OCI-LY3 (cell line): ENCODE data around the gene RTN4R.

Experiments used
- H2AFZ ChIP-seq: fragments of 200-600, 300-600 bp; shearing (Covaris generic); 2 replicates; pipeline ENCODE4 v1.6.0; 2014; ENCODE audit warnings: antibody characterized with exemption, low read depth, low read length
- H3K27ac ChIP-seq: fragments of 200-600, 300-600 bp; sonication (generic); 2 replicates; pipeline ENCODE4 v1.5.1; 2014; ENCODE audit warnings: mild to moderate bottlenecking, low read length, moderate library complexity, mixed read lengths
- H3K27me3 ChIP-seq: fragments of 200-600, 300-600 bp; sonication (generic); 2 replicates; pipeline ENCODE4 v1.6.1; 2014; ENCODE audit warnings: low read depth, low read length, mixed read lengths
- H3K36me3 ChIP-seq: fragments of 200-600, 300-600 bp; sonication (generic); replicated peaks from 2 replicates; pipeline ENCODE3; 2014; ENCODE audit warnings: low read depth, low read length, mixed read lengths
- H3K4me1 ChIP-seq: fragments of 300-600, 200-600 bp; sonication (generic); 2 replicates; pipeline ENCODE4 v1.6.1; 2014; ENCODE audit warnings: low read length, mixed read lengths
- H3K4me2 ChIP-seq: fragments of 200-600, 300-600 bp; sonication (generic); 2 replicates; pipeline ENCODE4 v1.6.1; 2014; ENCODE audit warnings: low read length, mixed read lengths
- H3K4me3 ChIP-seq: fragments of 300-600, 200-600 bp; sonication (generic); 2 replicates; pipeline ENCODE4 v1.5.1; 2014; ENCODE audit warnings: antibody characterized with exemption, mild to moderate bottlenecking, low read length, moderate library complexity
- H3K79me2 ChIP-seq: fragments of 300-600, 200-600 bp; shearing (Covaris generic); 2 replicates; pipeline ENCODE4 v1.6.1; 2014; ENCODE audit warnings: mild to moderate bottlenecking, low read length, mixed read lengths
- H3K9ac ChIP-seq: fragments of 300-600, 200-600 bp; shearing (Covaris generic); 2 replicates; pipeline ENCODE4 v1.6.0; 2014; ENCODE audit warnings: mild to moderate bottlenecking, low read length, moderate library complexity
- H3K9me3 ChIP-seq: fragments of 200-600, 300-600 bp; shearing (Covaris generic); 2 replicates; pipeline ENCODE4 v1.6.1; 2014; ENCODE audit warnings: low read length, mixed read lengths; ENCODE audit not compliant: insufficient read depth
- H4K20me1 ChIP-seq: fragments of 200-600, 300-600 bp; sonication (generic); 2 replicates; pipeline ENCODE4 v1.6.1; 2016; ENCODE audit warnings: low read length, mixed read lengths; ENCODE audit not compliant: insufficient read depth
- CTCF ChIP-seq: fragments of 200-600, 300-600 bp; sonication (generic); IDR thresholded peaks from 2 replicates; pipeline ENCODE4 v1.5.1; 2014; ENCODE audit warnings: antibody characterized with exemption, low read length, low read depth
- EZH2phosphoT487 ChIP-seq: fragments of 200-600 bp; shearing (Covaris generic); IDR thresholded peaks from 2 replicates; pipeline ENCODE4 v1.6.1; 2018; ENCODE audit warnings: antibody characterized with exemption, mixed run types, low read depth

Gene RTN4R

GRCh38 chr22:20211409-20211996 lies 56.6 kb downstream of the RTN4R start:
- no peak overlapping the region for H3K27ac ChIP-seq
- H3K4me3 ChIP-seq: no peak overlapping the region
- no peak overlapping the region for H3K9ac ChIP-seq
- no peak overlapping the region for H3K4me2 ChIP-seq
- H3K4me1 ChIP-seq: peaks cover 11% of the 10 kb centered on the region
- no peak overlapping the region for H2AFZ ChIP-seq
- H3K79me2 ChIP-seq: peaks cover 13% of the 10 kb centered on the region
- H3K9me3 ChIP-seq: no peaks in the 10 kb centered on the region
- TF ChIP-seq CTCF (no peak), EZH2phosphoT487 (no peak)
- 0 out of 2 replicates have a peak, but pooled peaks cover 2% of the 10 kb centered on the region for H3K27me3 ChIP-seq
- no peaks in the 10 kb centered on the region for H3K36me3 ChIP-seq
- no peaks in the 10 kb centered on the region for H4K20me1 ChIP-seq

GRCh38 chr22:20210473-20211059 lies 57.6 kb downstream of the RTN4R start:
- H3K4me1 ChIP-seq: peaks cover 16% of the 10 kb centered on the region
- H3K9ac ChIP-seq: no peak overlapping the region
- H3K36me3 ChIP-seq: no peaks in the 10 kb centered on the region
- no peak overlapping the region for H3K27ac ChIP-seq
- no peak overlapping the region for H3K4me2 ChIP-seq
- H3K9me3 ChIP-seq: no peaks in the 10 kb centered on the region
- no peaks in the 10 kb centered on the region for H4K20me1 ChIP-seq
- H3K79me2 ChIP-seq: peaks cover 16% of the 10 kb centered on the region
- no peak overlapping the region for H2AFZ ChIP-seq
- TF ChIP-seq CTCF (no peak), EZH2phosphoT487 (no peak)
- no peak overlapping the region for H3K4me3 ChIP-seq
- 0 out of 2 replicates have a peak, but pooled peaks cover 2% of the 10 kb centered on the region for H3K27me3 ChIP-seq

- TF ChIP-seq CTCF: no peak
- no peak for TF ChIP-seq EZH2phosphoT487
- no peaks in the 10 kb centered on the region for H3K36me3 ChIP-seq
- peaks cover 16% of the 10 kb centered on the region for H3K79me2 ChIP-seq
- no peak overlapping the region for H3K4me3 ChIP-seq
- H3K9ac ChIP-seq: no peak overlapping the region
- H3K4me1 ChIP-seq: peaks cover 17% of the 10 kb centered on the region
- H3K27ac ChIP-seq: no peak overlapping the region
- H2AFZ ChIP-seq: no peak overlapping the region
- H3K9me3 ChIP-seq: no peaks in the 10 kb centered on the region
- no peaks in the 10 kb centered on the region for H4K20me1 ChIP-seq
- H3K4me2 ChIP-seq: no peak overlapping the region
- H3K27me3 ChIP-seq: 0 out of 2 replicates have a peak, but pooled peaks cover 2% of the 10 kb centered on the region
These were observed 58.3 kb downstream of the RTN4R start for GRCh38 chr22:20209761-20210250.

- Histone ChIP-seq H3K4me1 (peaks cover 14% of the 10 kb centered on the region), H3K27me3 (no peaks in the 10 kb centered on the region)
These were observed 59.3 kb downstream of the RTN4R start for GRCh38 chr22:20208713-20209310.

More at GRCh38 chr22:20208713-20209310, 59.3 kb downstream of the RTN4R start:
- H3K36me3 ChIP-seq: no peaks in the 10 kb centered on the region
- no peak overlapping the region for H2AFZ ChIP-seq
- H3K27ac ChIP-seq: no peak overlapping the region
- TF ChIP-seq EZH2phosphoT487 (no peak), CTCF (no peak)
- H3K4me2 ChIP-seq: no peak overlapping the region
- H3K9me3 ChIP-seq: no peaks in the 10 kb centered on the region
- peaks cover 16% of the 10 kb centered on the region for H3K79me2 ChIP-seq
- H4K20me1 ChIP-seq: no peaks in the 10 kb centered on the region
- no peak overlapping the region for H3K4me3 ChIP-seq
- no peak overlapping the region for H3K9ac ChIP-seq
